ENCODE measurements around the gene RNASET2.

The RNASET2 gene

GRCh38 chr6:166998256-166999144 lies 42.1 kb upstream of the RNASET2 start:
- no peak overlapping the region for H3K27ac Mint-ChIP-seq
- peaks cover 15% of the 10 kb centered on the region for H3K36me3 Mint-ChIP-seq (ENCODE audit: low read depth)
- peaks cover 3% of the 10 kb centered on the region for H3K9me3 Mint-ChIP-seq
- H3K27me3 Mint-ChIP-seq (ENCODE audit: low read depth): no peaks in the 10 kb centered on the region
- H3K4me3 Mint-ChIP-seq: peak overlapping the region; percentile 90 to 92 (median 91)
- H3K4me1 Mint-ChIP-seq: peaks cover 23% of the 10 kb centered on the region
- no peak for TF ChIP-seq CTCF (IDR thresholded peaks at IDR 0.05; ENCODE audit: unreplicated experiment in 3 of 3)

GRCh38 chr6:166997768-166998255 lies 41.5 kb upstream of the RNASET2 start:
- Mint-ChIP-seq H3K36me3 (ENCODE audit: low read depth) (peaks cover 18% of the 10 kb centered on the region), H3K4me3 (peak overlapping the region; percentile 75 to 88 (median 86)), H3K4me1 (peaks cover 23% of the 10 kb centered on the region), H3K27me3 (ENCODE audit: low read depth) (no peaks in the 10 kb centered on the region), H3K9me3 (peaks cover 3% of the 10 kb centered on the region), H3K27ac (no peak overlapping the region)
- peak; percentile 47 to 50 (median 49) for TF ChIP-seq CTCF (IDR thresholded peaks at IDR 0.05; ENCODE audit: unreplicated experiment in 3 of 3)

GRCh38 chr6:166997348-166997747 lies 41.0 kb upstream of the RNASET2 start:
- Mint-ChIP-seq H3K4me3 (peak overlapping the region; percentile 75 to 88 (median 86)), H3K4me1 (peaks cover 23% of the 10 kb centered on the region), H3K27ac (no peak overlapping the region), H3K36me3 (ENCODE audit: low read depth) (peaks cover 21% of the 10 kb centered on the region), H3K9me3 (peaks cover 3% of the 10 kb centered on the region), H3K27me3 (ENCODE audit: low read depth) (no peaks in the 10 kb centered on the region)
- TF ChIP-seq CTCF (IDR thresholded peaks at IDR 0.05; ENCODE audit: unreplicated experiment in 3 of 3): no peak

GRCh38 chr6:166996406-166996805 lies 40.1 kb upstream of the RNASET2 start:
- Mint-ChIP-seq H3K36me3 (ENCODE audit: low read depth) (peaks cover 26% of the 10 kb centered on the region), H3K27me3 (ENCODE audit: low read depth) (no peaks in the 10 kb centered on the region), H3K27ac (no peak overlapping the region), H3K4me1 (peaks cover 17% of the 10 kb centered on the region), H3K9me3 (peaks cover 3% of the 10 kb centered on the region), H3K4me3 (no peak overlapping the region)
- no peak for TF ChIP-seq CTCF (IDR thresholded peaks at IDR 0.05; ENCODE audit: unreplicated experiment in 3 of 3)

- Mint-ChIP-seq H3K27ac (no peak overlapping the region), H3K9me3 (peaks cover 8% of the 10 kb centered on the region), H3K27me3 (ENCODE audit: low read depth) (no peaks in the 10 kb centered on the region), H3K4me1 (peaks cover 6% of the 10 kb centered on the region), H3K36me3 (ENCODE audit: low read depth) (peaks cover 30% of the 10 kb centered on the region), H3K4me3 (no peak overlapping the region)
- TF ChIP-seq CTCF (IDR thresholded peaks at IDR 0.05; ENCODE audit: unreplicated experiment in 3 of 3): peak in 2 of 3 experiments; percentile 18 to 44
Measured at GRCh38 chr6:166989427-166990032, 33.2 kb upstream of the RNASET2 start.

Data from nephron (organoid).